IPS-15b (cell line): ENCODE results near the gene COL16A1.

Experiments used
- H3K27me3 ChIP-seq: one replicate; pipeline ENCODE4 v1.6.1; 2013; ENCODE audit warnings: low read length; ENCODE audit not compliant: control insufficient read depth, insufficient read depth
- H3K36me3 ChIP-seq: one replicate; pipeline ENCODE4 v1.6.1; 2013; ENCODE audit warnings: low read length; ENCODE audit not compliant: control insufficient read depth, insufficient read depth
- H3K4me1 ChIP-seq: one replicate; pipeline ENCODE4 v1.6.1; 2013; ENCODE audit warnings: mild to moderate bottlenecking, low read length; ENCODE audit not compliant: control insufficient read depth, insufficient read depth
- H3K4me3 ChIP-seq: one replicate; pipeline ENCODE4 v1.5.1; 2013; ENCODE audit warnings: low read depth, low read length
- H3K9ac ChIP-seq: one replicate; pipeline ENCODE4 v1.6.1; 2013; ENCODE audit warnings: low read depth, mild to moderate bottlenecking, low read length
- H3K9me3 ChIP-seq: one replicate; pipeline ENCODE4 v1.6.1; 2013; ENCODE audit warnings: mild to moderate bottlenecking, low read length; ENCODE audit not compliant: control insufficient read depth, insufficient read depth

Gene COL16A1

GRCh38 chr1:31648190-31648589, 55.6 kb downstream of the COL16A1 start:
- H3K9me3 ChIP-seq, result no peaks in the 10 kb centered on the region
- H3K9ac ChIP-seq, result no peak overlapping the region
- H3K4me1 ChIP-seq, result no peaks in the 10 kb centered on the region
- H3K4me3 ChIP-seq, result no peak overlapping the region
- H3K36me3 ChIP-seq, result no peaks in the 10 kb centered on the region
- no peaks in the 10 kb centered on the region for H3K27me3 ChIP-seq

GRCh38 chr1:31647106-31647505, 56.7 kb downstream of the COL16A1 start:
- Histone ChIP-seq H3K27me3 (no peaks in the 10 kb centered on the region), H3K36me3 (no peaks in the 10 kb centered on the region), H3K9me3 (no peaks in the 10 kb centered on the region)

GRCh38 chr1:31646259-31646960, 57.4 kb downstream of the COL16A1 start:
- H3K36me3 ChIP-seq, result no peaks in the 10 kb centered on the region
- no peaks in the 10 kb centered on the region for H3K4me1 ChIP-seq
- H3K4me3 ChIP-seq, result no peak overlapping the region
- H3K27me3 ChIP-seq, result no peaks in the 10 kb centered on the region
- H3K9me3 ChIP-seq, result no peaks in the 10 kb centered on the region
- H3K9ac ChIP-seq, result no peak overlapping the region

More at GRCh38 chr1:31647106-31647505, 56.7 kb downstream of the COL16A1 start:
- no peak overlapping the region for H3K4me3 ChIP-seq
- no peak overlapping the region for H3K9ac ChIP-seq
- no peaks in the 10 kb centered on the region for H3K4me1 ChIP-seq

- H3K27me3 ChIP-seq, result no peaks in the 10 kb centered on the region
- H3K4me3 ChIP-seq, result peak overlapping the region; percentile 93
- peak overlapping the region; percentile 84 for H3K9ac ChIP-seq
- no peaks in the 10 kb centered on the region for H3K9me3 ChIP-seq
- no peaks in the 10 kb centered on the region for H3K36me3 ChIP-seq
- no peaks in the 10 kb centered on the region for H3K4me1 ChIP-seq
These were observed 58.6 kb downstream of the COL16A1 start for GRCh38 chr1:31645274-31645568.

GRCh38 chr1:31644560-31645273, 59.1 kb downstream of the COL16A1 start, which contains the start of gene PEF1:
PEF1 (minus strand) TSS chr1:31644876; CDS start chr1:31644864, 12 bp downstream.
- Histone ChIP-seq H3K4me3 (peak within 1 kb of the TSS; percentile 93), H3K27me3 (no peaks in the 10 kb centered on the region), H3K9me3 (no peaks in the 10 kb centered on the region), H3K9ac (peak within 1 kb of the TSS; percentile 97), H3K36me3 (no peaks in the 10 kb centered on the region), H3K4me1 (no peaks in the 10 kb centered on the region)

- Histone ChIP-seq H3K4me3 (peak overlapping the region; percentile 93), H3K9ac (peak overlapping the region; percentile 97), H3K9me3 (no peaks in the 10 kb centered on the region), H3K36me3 (no peaks in the 10 kb centered on the region), H3K27me3 (no peaks in the 10 kb centered on the region), H3K4me1 (no peaks in the 10 kb centered on the region)
These were observed 59.7 kb downstream of the COL16A1 start for GRCh38 chr1:31643976-31644559.

GRCh38 chr1:31642897-31643296, 60.9 kb downstream of the COL16A1 start:
- no peak overlapping the region for H3K9ac ChIP-seq
- no peaks in the 10 kb centered on the region for H3K36me3 ChIP-seq
- H3K27me3 ChIP-seq, result no peaks in the 10 kb centered on the region
- no peaks in the 10 kb centered on the region for H3K9me3 ChIP-seq
- no peaks in the 10 kb centered on the region for H3K4me1 ChIP-seq
- no peak overlapping the region for H3K4me3 ChIP-seq

- Histone ChIP-seq H3K4me1 (no peaks in the 10 kb centered on the region), H3K4me3 (no peak overlapping the region), H3K9ac (no peak overlapping the region), H3K9me3 (no peaks in the 10 kb centered on the region), H3K27me3 (no peaks in the 10 kb centered on the region), H3K36me3 (no peaks in the 10 kb centered on the region)
These were observed 61.5 kb downstream of the COL16A1 start for GRCh38 chr1:31642366-31642765.

- Histone ChIP-seq H3K4me3 (no peak overlapping the region), H3K9ac (no peak overlapping the region), H3K4me1 (no peaks in the 10 kb centered on the region), H3K36me3 (no peaks in the 10 kb centered on the region), H3K27me3 (no peaks in the 10 kb centered on the region), H3K9me3 (no peaks in the 10 kb centered on the region)
These were observed 62.9 kb downstream of the COL16A1 start for GRCh38 chr1:31640964-31641363.

GRCh38 chr1:31640179-31640578, 63.6 kb downstream of the COL16A1 start:
- Histone ChIP-seq H3K4me3 (no peak overlapping the region), H3K4me1 (no peaks in the 10 kb centered on the region), H3K27me3 (no peaks in the 10 kb centered on the region), H3K9ac (no peak overlapping the region), H3K36me3 (no peaks in the 10 kb centered on the region), H3K9me3 (no peaks in the 10 kb centered on the region)

GRCh38 chr1:31639543-31639942, 64.3 kb downstream of the COL16A1 start:
- H3K36me3 ChIP-seq, result no peaks in the 10 kb centered on the region
- H3K4me1 ChIP-seq, result no peaks in the 10 kb centered on the region
- H3K4me3 ChIP-seq, result no peak overlapping the region
- no peak overlapping the region for H3K9ac ChIP-seq
- H3K27me3 ChIP-seq, result no peaks in the 10 kb centered on the region
- H3K9me3 ChIP-seq, result no peaks in the 10 kb centered on the region
